Endothelial cell of umbilical vein (primary cell): ENCODE data around the gene GBE1. TPM values are rescaled to one million over a fixed set of nuclear protein-coding genes. Genes with fewer than 3 reads are reported as not detected.

Experiments
- BruUV-seq: library from RNA; stranded (reverse); fragments of 400-500 nt; replicated peaks from 2 replicates; lab custom pipeline; 2021; lab: Mats Ljungman, UMichigan
- CTCF ChIA-PET: fragments of 300-600, 350-600 bp; sonication (Branson Sonifier 250); formaldehyde crosslinking; loops from one replicate; lab custom pipeline; 2021; ENCODE audit warnings: antibody characterized with exemption, inconsistent platforms; lab: Charles Lee
- POLR2A ChIA-PET: fragments of 300-600, 350-600 bp; sonication (Branson Sonifier 250); formaldehyde crosslinking; loops from one replicate; lab custom pipeline; 2021; ENCODE audit warnings: antibody characterized with exemption, inconsistent platforms; lab: Charles Lee
- DNase-seq: peaks from one replicate; pipeline ENCODE4 v3.0.0-alpha.2; 2011; ENCODE audit warnings: low read depth, low spot score
- FAIRE-seq: peaks from 2 replicates; lab custom pipeline; 2011; peaks lifted over from hg19 to GRCh38; lab: Jason Lieb, UNC
- H2AFZ ChIP-seq: 2 replicates; pipeline ENCODE4 v1.6.0; 2012; ENCODE audit warnings: low read depth, low read length, control low read depth, inconsistent platforms
- H3K27ac ChIP-seq: 2 replicates; pipeline ENCODE4 v1.5.1; 2011; ENCODE audit warnings: low read depth, mild to moderate bottlenecking, control low read depth, low read length, moderate library complexity; ENCODE audit not compliant: insufficient read depth
- H3K27me3 ChIP-seq, 2 experiments: 2 replicates each; pipeline versions ENCODE4 v1.6.0 to v1.6.1; 2011; ENCODE audit warnings: low read length in 2 of 2, mixed read lengths in 1 of 2; ENCODE audit not compliant: control insufficient read depth in 2 of 2, insufficient read depth in 2 of 2
- H3K36me3 ChIP-seq, 2 experiments: 2 replicates in 1 of 2; 3 replicates in 1 of 2; pipeline ENCODE4 v1.5.1; 2011; ENCODE audit warnings: low read length in 2 of 2, mild to moderate bottlenecking in 1 of 2, moderate library complexity in 1 of 2; ENCODE audit not compliant: control insufficient read depth in 2 of 2, insufficient read depth in 2 of 2; ENCODE audit errors: extremely low read depth in 1 of 2
- H3K4me1 ChIP-seq: 3 replicates; pipeline ENCODE4 v1.5.1; 2011; ENCODE audit warnings: mild to moderate bottlenecking, low read length; ENCODE audit not compliant: control insufficient read depth, insufficient read depth; ENCODE audit errors: extremely low read depth
- H3K4me2 ChIP-seq: 2 replicates; pipeline ENCODE4 v1.6.1; 2011; ENCODE audit warnings: low read length, control low read depth, mixed read lengths; ENCODE audit not compliant: insufficient read depth
- H3K4me3 ChIP-seq, 3 experiments: fragments of 200-600 bp in 1 of 3; sonication (generic), shearing (Covaris generic) in 1 of 3; replicated peaks in 1 of 3; 2 replicates each; pipeline ENCODE4 v1.5.1; 2011 to 2016; ENCODE audit warnings: control low read depth in 3 of 3, low read length in 3 of 3, mild to moderate bottlenecking in 2 of 3, inconsistent platforms in 1 of 3, low read depth in 1 of 3, moderate library complexity in 1 of 3; ENCODE audit not compliant: insufficient read depth in 1 of 3
- H3K79me2 ChIP-seq: 2 replicates; pipeline ENCODE4 v1.6.0; 2012; ENCODE audit warnings: low read length, inconsistent platforms; ENCODE audit not compliant: control insufficient read depth, insufficient read depth
- H3K9ac ChIP-seq: replicated peaks from 2 replicates; pipeline ENCODE3; 2011; ENCODE audit warnings: low read length, control low read depth; ENCODE audit not compliant: insufficient read depth; ENCODE audit errors: extremely low read depth
- H3K9me1 ChIP-seq: replicated peaks from 3 replicates; pipeline ENCODE4 v1.6.0; 2011; ENCODE audit warnings: mild to moderate bottlenecking, low read length; ENCODE audit not compliant: control insufficient read depth, insufficient read depth; ENCODE audit errors: extremely low read depth
- H3K9me3 ChIP-seq: replicated peaks from 2 replicates; pipeline ENCODE4 v1.5.1; 2012; ENCODE audit warnings: low read length, inconsistent platforms; ENCODE audit not compliant: control insufficient read depth, insufficient read depth
- H4K20me1 ChIP-seq: replicated peaks from 2 replicates; pipeline ENCODE3; 2011; ENCODE audit warnings: mild to moderate bottlenecking, low read length; ENCODE audit not compliant: control insufficient read depth, insufficient read depth; ENCODE audit errors: extremely low read depth
- FOS ChIP-seq: IDR thresholded peaks from 2 replicates; pipeline ENCODE4 v1.6.1; 2011; ENCODE audit warnings: mild to moderate bottlenecking, low read length, moderate library complexity, borderline replicate concordance; ENCODE audit not compliant: insufficient read depth
- MYC ChIP-seq: IDR thresholded peaks from one replicate; pipeline ENCODE4 v1.6.1; 2011; ENCODE audit warnings: mild to moderate bottlenecking, low read depth, low read length
- POLR2A ChIP-seq: IDR thresholded peaks from 2 replicates; pipeline ENCODE4 v1.6.1; 2012; ENCODE audit warnings: low read depth, mild to moderate bottlenecking, control low read depth, low read length
- POLR2AphosphoS5 ChIP-seq: IDR thresholded peaks from 2 replicates; pipeline ENCODE4 v1.6.1; 2012; ENCODE audit warnings: low read depth, mild to moderate bottlenecking, control low read depth, low read length, moderate library complexity; ENCODE audit not compliant: insufficient read depth
- dilution Hi-C: fragments of 300-500 bp; cut with MboI; formaldehyde crosslinking; loops from one replicate; pipeline ENCODE4 v1.15.0; 2019; ENCODE audit warnings: low sequenced_read_pairs; ENCODE audit not compliant: extremely low pct_ligation_motif_present
- intact Hi-C: fragments of 100-400 bp; cut with micrococcal nuclease; formaldehyde crosslinking; loops from one replicate; pipeline ENCODE4 v1.10.0; 2022
- polyA plus RNA-seq, 4 experiments: library from polyadenylated mRNA; depleted of rRNA in 3 of 4; stranded (reverse) in 3 of 4; unstranded in 1 of 4; fragments of >200 nt; gene quantifications; 2 replicates each; pipeline versions ENCODE4 v1.2.1 to v1.2.3, GENCODE V29; 2011 to 2012; ENCODE audit warnings: missing spikeins in 1 of 4
- total RNA-seq: library from RNA; stranded (reverse); gene quantifications from 2 replicates; pipeline ENCODE4 v1.2.3, GENCODE V29; 2021
- TF ChIP-seq, protein P1 (sequence below), 2 donors: IDR thresholded peaks; 1 replicate in 1 of 2; 2 replicates in 1 of 2; pipeline ENCODE4 v1.5.1; 2011; ENCODE audit warnings: low read length in 2 of 2, mild to moderate bottlenecking in 2 of 2, moderate library complexity in 2 of 2, control low read depth in 1 of 2, inconsistent platforms in 1 of 2, low read depth in 1 of 2; ENCODE audit not compliant: insufficient read depth in 1 of 2; ENCODE audit errors: extremely low read depth in 1 of 2
- TF ChIP-seq, protein P2 (sequence below): IDR thresholded peaks from 2 replicates; pipeline ENCODE4 v1.6.1; 2011; ENCODE audit not compliant: insufficient read depth, insufficient read length

The GBE1 gene
- total and polyA plus RNA-seq, 2 donors (not counting 3 experiments of a cell fraction or from before 2014, with no cell fraction given) = 35.9 to 110 TPM

DNA sequence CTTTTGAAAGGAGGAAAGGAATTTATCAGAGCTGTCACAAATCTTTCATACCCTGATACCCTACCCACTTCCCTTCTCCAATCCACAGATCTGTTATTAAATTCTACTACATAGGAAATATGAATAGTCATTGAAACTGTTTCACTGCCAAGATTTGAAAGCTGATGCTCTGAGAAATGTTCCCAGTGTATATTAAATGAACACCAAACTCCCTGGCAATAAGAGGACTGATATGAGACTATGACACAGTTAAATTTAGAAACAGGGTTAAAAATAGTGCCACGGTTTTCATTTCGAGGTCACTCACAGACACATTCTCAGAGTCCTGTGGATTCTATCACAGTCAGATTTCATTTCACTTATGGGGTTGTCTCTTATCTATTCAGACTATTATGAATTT, 27.2 kb upstream of the GBE1 start:
- CTCF ChIA-PET = no interaction called here

DNA sequence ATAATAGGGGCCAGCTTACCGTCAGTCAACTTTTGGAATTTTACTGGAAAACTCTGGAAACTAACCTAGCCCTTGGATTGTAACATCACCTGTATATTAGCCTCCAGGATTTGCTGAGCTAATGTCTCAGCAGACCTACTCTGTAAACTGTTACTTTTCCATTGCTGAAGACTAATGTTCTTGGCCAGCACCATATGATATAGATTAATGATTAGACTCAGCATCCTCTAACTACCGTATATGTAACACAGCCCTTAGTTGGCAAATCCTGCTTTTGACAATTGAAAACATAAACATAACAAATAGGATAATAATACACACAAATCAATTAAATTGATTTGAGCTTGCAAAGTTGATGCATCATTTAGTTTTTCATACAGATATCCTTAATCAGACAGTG, 26.6 kb upstream of the GBE1 start:
- intact Hi-C loops (no loop called here), dilution Hi-C loops (no loop called here)
- Histone ChIP-seq H3K4me2 (no peak overlapping the region), H3K4me3 (no peak overlapping the region), H3K9ac (no peak overlapping the region), H2AFZ (no peak overlapping the region), H3K9me3 (no peaks in the 10 kb centered on the region), H3K27me3 (no peaks in the 10 kb centered on the region), H3K9me1 (no peaks in the 10 kb centered on the region), H3K79me2 (no peaks in the 10 kb centered on the region), H3K27ac (no peak overlapping the region), H4K20me1 (no peaks in the 10 kb centered on the region), H3K4me1 (no peaks in the 10 kb centered on the region), H3K36me3 (no peaks in the 10 kb centered on the region)
- CTCF ChIA-PET = no interaction called here
- DNase-seq (no peak), FAIRE-seq (no peak)
- TF ChIP-seq MYC (no peak), FOS (no peak), POLR2AphosphoS5 (no peak), POLR2A (no peak)
- TF ChIP-seq, protein P1, sequence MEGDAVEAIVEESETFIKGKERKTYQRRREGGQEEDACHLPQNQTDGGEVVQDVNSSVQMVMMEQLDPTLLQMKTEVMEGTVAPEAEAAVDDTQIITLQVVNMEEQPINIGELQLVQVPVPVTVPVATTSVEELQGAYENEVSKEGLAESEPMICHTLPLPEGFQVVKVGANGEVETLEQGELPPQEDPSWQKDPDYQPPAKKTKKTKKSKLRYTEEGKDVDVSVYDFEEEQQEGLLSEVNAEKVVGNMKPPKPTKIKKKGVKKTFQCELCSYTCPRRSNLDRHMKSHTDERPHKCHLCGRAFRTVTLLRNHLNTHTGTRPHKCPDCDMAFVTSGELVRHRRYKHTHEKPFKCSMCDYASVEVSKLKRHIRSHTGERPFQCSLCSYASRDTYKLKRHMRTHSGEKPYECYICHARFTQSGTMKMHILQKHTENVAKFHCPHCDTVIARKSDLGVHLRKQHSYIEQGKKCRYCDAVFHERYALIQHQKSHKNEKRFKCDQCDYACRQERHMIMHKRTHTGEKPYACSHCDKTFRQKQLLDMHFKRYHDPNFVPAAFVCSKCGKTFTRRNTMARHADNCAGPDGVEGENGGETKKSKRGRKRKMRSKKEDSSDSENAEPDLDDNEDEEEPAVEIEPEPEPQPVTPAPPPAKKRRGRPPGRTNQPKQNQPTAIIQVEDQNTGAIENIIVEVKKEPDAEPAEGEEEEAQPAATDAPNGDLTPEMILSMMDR (IDR thresholded peaks at IDR 0.05; ENCODE audit: extremely low read depth in 1 of 2, insufficient read depth in 1 of 2, low read depth in 1 of 2, low read length in 2 of 2) = no peak
- TF ChIP-seq, protein P2, sequence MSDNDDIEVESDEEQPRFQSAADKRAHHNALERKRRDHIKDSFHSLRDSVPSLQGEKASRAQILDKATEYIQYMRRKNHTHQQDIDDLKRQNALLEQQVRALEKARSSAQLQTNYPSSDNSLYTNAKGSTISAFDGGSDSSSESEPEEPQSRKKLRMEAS = no peak
- POLR2A ChIA-PET = no interaction called here
- no TSS peak for BruUV-seq

More for the DNA sequence above, 27.2 kb upstream of the GBE1 start:
- intact Hi-C loops (no loop called here), dilution Hi-C loops (no loop called here)
- Histone ChIP-seq H3K79me2 (no peaks in the 10 kb centered on the region), H3K9ac (no peak overlapping the region), H3K4me2 (no peak overlapping the region), H4K20me1 (no peaks in the 10 kb centered on the region), H3K4me3 (no peak overlapping the region), H3K27ac (no peak overlapping the region), H2AFZ (no peak overlapping the region), H3K36me3 (no peaks in the 10 kb centered on the region), H3K27me3 (no peaks in the 10 kb centered on the region), H3K4me1 (no peaks in the 10 kb centered on the region), H3K9me3 (no peaks in the 10 kb centered on the region), H3K9me1 (no peaks in the 10 kb centered on the region)
- no TSS peak for BruUV-seq
- DNase-seq = no peak
- POLR2A ChIA-PET = no interaction called here
- FAIRE-seq = no peak
- TF ChIP-seq, protein P1 (IDR thresholded peaks at IDR 0.05; ENCODE audit: extremely low read depth in 1 of 2, insufficient read depth in 1 of 2, low read depth in 1 of 2, low read length in 2 of 2) = no peak
- no peak for TF ChIP-seq MYC
- no peak for TF ChIP-seq FOS
